HG02763 (cell line): ENCODE data around the gene AARS2.

Experiments used
- ATAC-seq: cut with Tn5 transposase; IDR thresholded peaks from one replicate; pipeline ENCODE4 v1.9.1; 2021; ENCODE audit warnings: mild to moderate bottlenecking, moderate library complexity; ENCODE audit not compliant: unreplicated experiment

Gene AARS2

GRCh38 chr6:44276667-44277640 is 36.2 kb downstream of the AARS2 start:
- ATAC-seq, result no peak

DNA sequence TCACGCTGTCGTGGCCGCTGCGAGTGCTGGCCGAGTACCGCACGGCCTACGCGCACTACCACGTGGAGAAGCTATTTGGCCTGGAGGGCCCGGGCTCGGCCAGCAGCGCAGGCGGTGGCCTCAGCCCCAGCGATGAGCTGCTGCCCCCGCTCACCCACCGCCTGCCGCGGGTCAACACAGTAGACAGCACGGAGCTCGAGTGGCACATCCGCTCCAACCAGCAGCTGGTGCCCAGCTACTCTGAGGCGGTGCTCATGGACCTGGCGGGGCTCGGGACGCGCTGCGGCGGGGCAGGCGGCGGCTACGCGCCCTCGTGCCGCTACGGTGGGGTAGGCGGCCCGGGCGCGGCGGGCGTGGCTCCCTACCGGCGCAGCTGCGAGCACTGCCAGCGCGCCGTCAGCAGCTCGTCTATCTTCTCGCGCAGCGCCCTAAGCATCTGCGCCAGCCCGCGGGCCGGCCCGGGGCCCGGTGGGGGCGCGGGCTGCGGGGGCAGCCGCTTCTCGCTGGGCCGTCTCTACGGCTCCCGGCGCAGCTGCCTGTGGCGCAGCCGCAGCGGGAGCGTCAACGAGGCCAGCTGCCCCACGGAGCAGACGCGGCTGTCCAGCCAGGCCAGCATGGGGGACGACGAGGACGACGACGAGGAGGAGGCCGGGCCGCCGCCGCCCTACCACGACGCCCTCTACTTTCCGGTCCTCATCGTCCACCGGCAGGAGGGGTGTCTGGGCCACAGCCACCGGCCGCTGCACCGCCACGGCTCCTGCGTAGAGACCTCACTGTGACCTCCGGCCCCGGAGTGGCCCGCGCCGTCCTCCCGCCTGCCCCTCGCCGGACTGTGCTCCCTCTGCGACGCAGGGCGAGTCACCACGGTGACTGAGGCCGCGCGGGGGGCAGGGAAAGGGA is 37.1 kb downstream of the AARS2 start:
- no peak for ATAC-seq

- ATAC-seq, result no peak
Measured at GRCh38 chr6:44275271-44275748, 37.8 kb downstream of the AARS2 start.

GRCh38 chr6:44273617-44274016 is 39.5 kb downstream of the AARS2 start:
- ATAC-seq, result no peak

DNA sequence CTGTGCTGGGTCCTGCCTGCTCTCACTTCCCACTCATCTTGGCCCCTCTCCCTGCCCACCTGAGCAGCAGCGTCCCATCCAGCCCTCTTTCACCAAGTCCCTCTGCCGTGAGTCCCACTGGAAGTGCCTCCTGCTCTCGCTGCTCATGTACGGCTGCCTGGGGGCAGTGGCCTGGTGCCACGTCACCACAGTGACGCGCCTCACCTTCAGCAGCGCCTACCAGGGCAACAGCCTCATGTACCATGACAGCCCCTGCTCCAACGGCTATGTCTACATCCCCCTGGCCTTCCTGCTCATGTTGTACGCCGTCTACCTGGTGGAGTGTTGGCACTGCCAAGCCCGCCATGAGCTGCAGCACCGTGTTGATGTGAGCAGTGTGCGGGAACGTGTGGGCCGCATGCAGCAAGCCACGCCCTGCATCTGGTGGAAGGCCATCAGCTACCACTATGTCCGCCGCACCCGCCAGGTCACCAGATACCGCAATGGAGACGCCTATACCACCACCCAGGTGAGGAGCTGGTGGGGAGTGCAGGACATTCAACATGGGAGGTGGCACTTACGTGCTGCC is 40.1 kb downstream of the AARS2 start:
- ATAC-seq, result no peak

DNA sequence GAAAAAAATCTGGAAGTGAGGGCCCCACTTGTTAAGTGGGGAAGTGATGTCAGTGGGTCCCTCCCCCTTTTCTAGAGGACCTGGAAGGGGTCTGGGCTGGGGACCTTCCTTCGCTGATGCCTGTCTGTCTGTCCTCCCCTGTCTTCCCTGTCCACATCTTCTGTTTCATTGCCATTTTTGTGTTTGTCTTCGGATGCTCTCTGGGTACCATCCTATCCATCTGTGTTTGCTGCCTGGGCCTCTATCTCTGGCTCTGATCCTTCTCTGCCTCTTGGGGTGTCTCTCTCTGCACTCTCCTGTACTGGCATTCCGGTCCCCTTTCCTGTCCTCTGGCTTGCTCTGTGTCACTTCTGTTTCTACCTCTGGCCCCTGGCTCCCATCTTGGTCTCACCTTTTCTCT is 40.6 kb downstream of the AARS2 start:
- no peak for ATAC-seq

DNA sequence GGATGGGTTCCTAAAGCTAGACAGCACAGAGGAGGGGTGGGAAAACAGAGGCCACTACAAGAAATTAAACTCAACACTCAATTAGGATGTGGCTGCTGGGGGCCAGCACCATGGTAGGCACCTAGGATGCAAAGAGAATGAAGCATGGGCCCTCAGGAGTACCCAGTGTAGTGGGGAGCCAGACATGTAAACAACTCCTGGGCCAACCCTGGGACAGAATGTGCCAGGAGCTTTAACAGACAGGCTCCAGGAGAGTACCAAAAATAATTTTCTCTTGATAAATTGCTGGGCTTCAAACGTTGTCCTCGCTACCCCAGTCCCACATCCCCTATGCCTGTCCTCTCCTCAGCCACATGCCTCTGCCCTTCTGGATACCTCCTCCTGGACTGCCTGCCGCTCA is 41.2 kb downstream of the AARS2 start:
- no peak for ATAC-seq

DNA sequence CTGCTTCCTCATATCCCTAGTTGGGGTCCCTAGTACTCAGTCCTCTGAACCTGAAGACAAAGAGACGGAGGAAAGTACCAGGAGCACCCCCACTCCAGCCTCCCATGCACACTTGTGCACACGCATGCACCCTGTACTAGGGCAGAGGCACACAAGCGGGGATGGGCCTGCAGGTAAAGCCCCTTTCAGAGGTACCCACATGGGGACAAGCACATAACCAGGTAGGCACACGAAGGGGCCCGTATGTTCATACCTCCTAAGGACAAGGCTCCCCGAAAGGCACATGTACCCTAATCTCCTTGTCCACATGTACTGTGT is 41.8 kb downstream of the AARS2 start:
- ATAC-seq, result no peak

DNA sequence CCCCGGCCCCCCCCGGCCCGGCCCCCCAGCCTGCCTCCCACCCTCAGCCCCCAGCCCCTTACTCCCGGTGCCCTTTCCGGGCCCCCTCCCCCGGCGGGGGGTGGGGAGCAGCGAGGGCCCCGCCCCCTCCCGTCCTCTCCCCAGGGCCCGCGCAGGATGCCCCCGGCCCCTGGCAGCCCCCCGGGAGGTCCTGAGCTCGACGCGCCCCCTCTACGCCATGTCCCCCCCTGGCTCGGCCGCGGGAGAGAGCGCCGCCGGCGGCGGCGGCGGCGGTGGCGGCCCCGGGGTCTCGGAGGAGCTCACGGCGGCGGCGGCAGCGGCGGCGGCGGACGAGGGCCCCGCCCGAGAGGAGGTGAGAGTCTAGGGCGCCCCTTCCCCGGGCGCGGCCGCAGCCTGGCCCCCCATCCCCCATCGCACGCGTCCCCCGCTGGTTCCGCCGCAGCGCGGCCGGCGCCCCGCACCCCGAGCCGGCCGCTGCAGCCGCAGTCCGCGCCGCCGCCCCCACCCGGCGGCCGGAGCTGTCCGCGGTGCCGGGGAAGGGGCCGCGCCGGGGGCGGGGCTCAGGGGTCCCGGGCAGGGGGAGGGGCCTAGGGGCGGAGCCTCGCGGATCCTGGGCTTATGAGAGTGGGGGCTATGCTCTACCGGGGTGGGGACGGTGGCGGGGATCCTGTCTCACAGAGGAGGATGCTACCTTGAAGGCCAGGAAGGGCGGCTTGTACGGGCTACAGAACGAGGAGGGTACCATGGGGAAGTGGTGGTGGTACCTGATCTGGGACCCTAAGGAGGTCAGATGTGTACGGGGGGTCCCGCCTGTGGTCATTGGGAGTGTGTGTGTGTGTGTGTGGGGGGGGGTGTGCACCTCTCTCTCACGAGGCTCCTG is 42.4 kb downstream of the AARS2 start:
- no peak for ATAC-seq

DNA sequence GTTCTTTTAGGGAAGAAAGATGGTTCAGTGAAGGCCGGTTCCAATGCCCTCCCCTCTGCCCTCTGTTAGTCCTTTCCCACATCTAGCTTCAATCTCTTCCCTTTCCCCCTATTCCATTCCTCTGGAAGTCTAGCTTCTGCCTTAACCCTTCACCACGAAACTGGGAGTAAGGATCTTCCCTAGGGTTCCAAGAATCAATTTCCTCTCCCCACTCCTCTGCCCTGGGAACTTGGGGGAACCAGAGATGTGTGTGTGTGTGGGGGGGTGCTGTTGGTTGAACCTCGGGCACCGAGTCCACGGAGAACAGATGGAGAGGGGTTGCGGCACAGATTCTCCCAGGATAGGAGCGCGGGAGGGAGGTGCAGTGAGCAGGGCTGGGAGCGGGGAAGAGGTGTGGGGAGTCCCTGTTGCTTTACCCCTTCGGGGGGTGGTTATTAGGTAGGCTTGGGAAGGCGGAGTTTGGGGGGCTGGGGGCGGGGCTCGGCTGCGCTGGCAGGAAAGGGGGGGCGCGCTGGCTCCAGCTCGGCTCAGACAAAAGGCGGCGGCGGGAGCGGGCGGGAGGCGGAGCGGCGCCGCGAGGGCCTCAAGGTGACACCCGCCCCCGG is 43.1 kb downstream of the AARS2 start, which contains the start of gene TMEM151B:
TSS of gene TMEM151B (plus strand) at position 530 of the 605 bp plus-strand sequence. CDS start 293 bp downstream, outside the sequence.
- ATAC-seq, result no peak

DNA sequence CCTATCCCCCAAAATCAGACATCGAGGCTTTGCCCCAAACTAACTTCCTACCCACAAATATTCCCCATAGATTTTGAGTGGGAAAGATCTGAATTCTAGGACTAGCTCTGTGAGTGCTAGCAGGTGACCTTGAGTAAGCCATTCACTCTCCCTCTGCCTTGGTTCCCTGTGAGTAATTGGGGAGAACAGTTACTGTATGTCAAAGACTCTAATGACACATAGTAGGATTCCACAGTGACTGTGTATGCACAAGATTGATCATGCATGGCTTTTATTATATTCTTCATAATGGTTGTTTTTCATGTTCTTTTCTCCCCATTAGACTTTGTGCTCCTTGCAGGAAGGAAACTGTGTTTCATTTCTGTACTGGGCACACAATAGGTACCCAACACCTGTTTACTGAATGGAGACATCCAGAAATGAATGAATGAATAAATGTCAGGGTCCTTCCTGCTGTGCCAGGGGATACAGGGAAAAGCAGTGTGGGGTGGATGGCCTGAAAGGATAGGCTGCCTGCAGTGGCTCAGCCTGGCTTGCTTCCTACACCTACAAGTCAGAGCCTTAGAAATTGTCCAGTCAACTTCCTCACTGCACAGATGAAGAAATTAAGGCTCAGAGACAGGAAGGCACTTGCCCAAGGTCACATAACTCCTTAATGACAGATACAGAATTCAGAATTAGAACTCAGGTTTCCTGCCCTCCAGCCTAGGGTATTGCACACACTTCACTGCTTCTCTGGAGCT is 43.8 kb downstream of the AARS2 start:
- no peak for ATAC-seq

DNA sequence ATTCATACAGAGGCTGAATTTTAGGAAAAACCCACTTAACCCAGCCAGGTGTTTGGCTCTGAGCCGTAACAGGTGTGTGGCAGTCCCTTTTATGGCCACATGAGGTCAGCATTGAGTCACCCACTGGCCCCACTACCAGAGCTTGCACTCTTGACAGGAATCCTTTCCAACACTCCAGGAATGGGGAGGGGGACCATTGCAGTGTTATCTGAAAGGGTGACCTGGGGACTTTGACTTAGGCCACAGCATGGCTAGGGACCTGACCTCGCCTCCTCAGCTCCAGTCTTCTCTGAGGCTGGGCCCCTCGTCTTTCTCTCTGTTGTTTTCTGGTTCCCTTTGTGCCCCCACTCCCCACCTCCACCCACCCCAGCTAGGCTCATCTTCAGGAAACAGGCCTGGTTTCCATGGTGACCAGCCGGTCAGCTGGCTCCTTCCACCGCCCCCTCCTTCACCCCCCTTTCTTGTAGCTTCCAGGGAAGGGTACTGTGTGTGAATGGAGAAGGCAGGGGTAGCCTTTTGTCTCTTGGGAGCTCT is 45.0 kb downstream of the AARS2 start:
- ATAC-seq, result no peak

DNA sequence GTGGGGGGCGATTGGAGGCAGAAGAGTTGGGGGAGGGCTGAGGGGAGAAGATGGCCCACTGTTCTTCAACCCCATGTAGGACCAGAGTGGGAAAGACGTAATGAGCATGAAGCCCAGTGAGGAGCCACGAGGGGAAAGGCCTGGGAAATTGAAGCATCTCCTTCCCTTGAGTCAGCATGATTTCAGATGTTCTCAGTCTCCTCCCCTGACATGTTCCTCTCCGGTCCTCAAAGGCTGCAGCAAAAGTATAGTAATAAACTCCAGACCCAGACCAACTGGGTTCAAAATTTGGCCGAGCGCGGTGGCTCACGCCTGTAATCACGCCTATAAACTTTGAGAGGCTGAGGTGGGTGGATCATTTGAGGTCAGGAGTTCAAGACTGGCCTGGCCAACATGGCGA is 45.9 kb downstream of the AARS2 start:
- no peak for ATAC-seq

DNA sequence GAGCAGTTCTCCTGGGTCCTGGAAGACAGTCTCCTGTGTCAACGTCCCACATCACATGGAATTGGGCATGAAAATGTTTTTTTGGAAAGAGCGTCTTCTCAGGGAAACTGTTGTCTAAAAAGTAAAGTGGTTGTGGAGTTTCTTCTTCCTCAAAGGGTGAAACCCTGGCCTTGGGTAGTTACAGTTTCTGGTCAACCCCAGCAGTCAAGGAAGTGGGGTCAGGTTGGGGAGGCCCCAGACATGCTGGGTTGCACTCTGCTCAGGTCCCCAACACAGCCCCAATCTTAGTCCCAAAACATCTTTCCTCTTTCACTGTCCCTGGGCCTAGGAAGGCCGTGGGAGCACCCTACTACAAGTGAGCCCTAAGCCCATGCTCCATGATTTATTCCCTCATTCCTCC is 46.8 kb downstream of the AARS2 start:
- ATAC-seq, result no peak

GRCh38 chr6:44265722-44266233 is 47.4 kb downstream of the AARS2 start:
- ATAC-seq, result no peak

- ATAC-seq, result peak; percentile 42
Measured at GRCh38 chr6:44265007-44265721, 48.0 kb downstream of the AARS2 start, which contains the start of gene NFKBIE. Gene NFKBIE (minus strand): TSS chr6:44265551. CDS start chr6:44265346, 205 bp downstream.

GRCh38 chr6:44264154-44265006 is 48.8 kb downstream of the AARS2 start:
- ATAC-seq, result no peak
